ENCODE measurements around the gene PSMB11.

DNA sequence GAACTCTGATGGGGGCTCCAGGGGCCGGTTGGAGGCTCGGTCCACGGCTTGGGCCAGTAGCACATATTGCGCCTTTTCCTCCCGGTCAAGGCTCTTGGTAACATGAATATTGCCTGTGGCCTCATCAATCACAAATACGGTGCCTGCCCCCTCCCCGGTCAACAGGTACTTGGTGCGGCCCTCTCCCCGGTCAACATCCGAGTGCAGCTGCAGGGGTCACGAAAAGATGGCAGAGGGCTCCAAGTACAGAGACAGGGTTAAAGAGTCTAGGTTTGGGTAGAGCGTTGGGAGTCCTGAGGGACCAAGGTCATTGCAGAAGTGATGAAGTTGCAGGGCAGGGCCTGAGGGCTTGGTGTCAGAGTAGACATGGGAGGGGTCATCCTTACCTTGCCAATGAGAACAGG, 13.1 kb downstream of the PSMB11 start:
- TF ChIP-seq, protein P1, sequence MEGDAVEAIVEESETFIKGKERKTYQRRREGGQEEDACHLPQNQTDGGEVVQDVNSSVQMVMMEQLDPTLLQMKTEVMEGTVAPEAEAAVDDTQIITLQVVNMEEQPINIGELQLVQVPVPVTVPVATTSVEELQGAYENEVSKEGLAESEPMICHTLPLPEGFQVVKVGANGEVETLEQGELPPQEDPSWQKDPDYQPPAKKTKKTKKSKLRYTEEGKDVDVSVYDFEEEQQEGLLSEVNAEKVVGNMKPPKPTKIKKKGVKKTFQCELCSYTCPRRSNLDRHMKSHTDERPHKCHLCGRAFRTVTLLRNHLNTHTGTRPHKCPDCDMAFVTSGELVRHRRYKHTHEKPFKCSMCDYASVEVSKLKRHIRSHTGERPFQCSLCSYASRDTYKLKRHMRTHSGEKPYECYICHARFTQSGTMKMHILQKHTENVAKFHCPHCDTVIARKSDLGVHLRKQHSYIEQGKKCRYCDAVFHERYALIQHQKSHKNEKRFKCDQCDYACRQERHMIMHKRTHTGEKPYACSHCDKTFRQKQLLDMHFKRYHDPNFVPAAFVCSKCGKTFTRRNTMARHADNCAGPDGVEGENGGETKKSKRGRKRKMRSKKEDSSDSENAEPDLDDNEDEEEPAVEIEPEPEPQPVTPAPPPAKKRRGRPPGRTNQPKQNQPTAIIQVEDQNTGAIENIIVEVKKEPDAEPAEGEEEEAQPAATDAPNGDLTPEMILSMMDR (IDR thresholded peaks at IDR 0.05 in 4 of 5, conservative IDR thresholded peaks at IDR 0.05 in 1 of 5): no peak
- no peak for TF ChIP-seq POLR2A (IDR thresholded peaks at IDR 0.05)

Measured in gastrocnemius medialis (tissue), 4 donors.